ENCODE measurements around the gene RRP12. TPM values are rescaled to one million over a fixed set of nuclear protein-coding genes. Genes with fewer than 3 reads are reported as not detected.

The RRP12 gene
- total RNA-seq, 1 donor from 2014 or later: 6.1 TPM

DNA sequence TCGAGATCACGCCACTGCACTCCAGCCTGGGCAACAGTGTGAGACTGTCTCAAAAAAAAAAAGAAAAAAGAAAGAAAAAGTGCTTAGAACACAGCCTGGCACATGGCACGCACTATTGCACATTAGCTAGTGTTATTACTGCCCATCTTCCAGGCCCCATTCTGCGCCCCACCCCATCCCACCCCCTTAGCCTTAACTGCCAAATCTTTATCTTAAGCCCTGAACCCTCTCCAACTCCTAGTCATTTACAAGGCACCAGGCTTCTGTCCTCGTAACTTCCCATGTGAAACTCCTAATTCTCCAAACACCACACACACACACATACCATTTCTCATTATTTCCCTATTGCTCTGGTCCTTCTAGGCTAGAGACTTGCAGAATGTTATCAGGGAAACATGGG lies 71.4 kb downstream of the RRP12 start:
- no peak overlapping the region for H3K4me3 ChIP-seq
- no peaks in the 10 kb centered on the region for H3K27me3 ChIP-seq
- H3K27ac Mint-ChIP-seq: no peak overlapping the region
- no peak overlapping the region for H3K27ac ChIP-seq
- no peak for DNase-seq (ENCODE audit: low spot score)
- H3K9me3 ChIP-seq (ENCODE audit: low read depth): no peaks in the 10 kb centered on the region
- no peaks in the 10 kb centered on the region for H3K36me3 ChIP-seq
- H3K4me3 Mint-ChIP-seq: no peak overlapping the region
- peaks cover 32% of the 10 kb centered on the region for H3F3A ChIP-seq (ENCODE audit: low read depth)
- no peak overlapping the region for H3K9ac ChIP-seq
- peaks cover 12% of the 10 kb centered on the region for H3K27me3 Mint-ChIP-seq (ENCODE audit: insufficient read depth, low read depth)
- peaks cover 50% of the 10 kb centered on the region for H4K20me1 ChIP-seq (ENCODE audit: low read depth)
- no peak overlapping the region for H3K4me2 ChIP-seq
- H3K4me1 Mint-ChIP-seq: peaks cover 21% of the 10 kb centered on the region
- no peak overlapping the region for H2AFZ ChIP-seq (replicated peaks)
- peaks cover 4% of the 10 kb centered on the region for H3K36me3 Mint-ChIP-seq
- peaks cover 16% of the 10 kb centered on the region for H3K4me1 ChIP-seq
- TF ChIP-seq EZH2phosphoT487 (IDR thresholded peaks at IDR 0.05) (no peak), EZH2 (IDR thresholded peaks at IDR 0.05) (no peak)
- TF ChIP-seq, protein P1, sequence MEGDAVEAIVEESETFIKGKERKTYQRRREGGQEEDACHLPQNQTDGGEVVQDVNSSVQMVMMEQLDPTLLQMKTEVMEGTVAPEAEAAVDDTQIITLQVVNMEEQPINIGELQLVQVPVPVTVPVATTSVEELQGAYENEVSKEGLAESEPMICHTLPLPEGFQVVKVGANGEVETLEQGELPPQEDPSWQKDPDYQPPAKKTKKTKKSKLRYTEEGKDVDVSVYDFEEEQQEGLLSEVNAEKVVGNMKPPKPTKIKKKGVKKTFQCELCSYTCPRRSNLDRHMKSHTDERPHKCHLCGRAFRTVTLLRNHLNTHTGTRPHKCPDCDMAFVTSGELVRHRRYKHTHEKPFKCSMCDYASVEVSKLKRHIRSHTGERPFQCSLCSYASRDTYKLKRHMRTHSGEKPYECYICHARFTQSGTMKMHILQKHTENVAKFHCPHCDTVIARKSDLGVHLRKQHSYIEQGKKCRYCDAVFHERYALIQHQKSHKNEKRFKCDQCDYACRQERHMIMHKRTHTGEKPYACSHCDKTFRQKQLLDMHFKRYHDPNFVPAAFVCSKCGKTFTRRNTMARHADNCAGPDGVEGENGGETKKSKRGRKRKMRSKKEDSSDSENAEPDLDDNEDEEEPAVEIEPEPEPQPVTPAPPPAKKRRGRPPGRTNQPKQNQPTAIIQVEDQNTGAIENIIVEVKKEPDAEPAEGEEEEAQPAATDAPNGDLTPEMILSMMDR (IDR thresholded peaks at IDR 0.05): no peak
- peaks cover 57% of the 10 kb centered on the region for H3K79me2 ChIP-seq (ENCODE audit: low read depth)
- no peaks in the 10 kb centered on the region for H3K9me3 Mint-ChIP-seq

DNA sequence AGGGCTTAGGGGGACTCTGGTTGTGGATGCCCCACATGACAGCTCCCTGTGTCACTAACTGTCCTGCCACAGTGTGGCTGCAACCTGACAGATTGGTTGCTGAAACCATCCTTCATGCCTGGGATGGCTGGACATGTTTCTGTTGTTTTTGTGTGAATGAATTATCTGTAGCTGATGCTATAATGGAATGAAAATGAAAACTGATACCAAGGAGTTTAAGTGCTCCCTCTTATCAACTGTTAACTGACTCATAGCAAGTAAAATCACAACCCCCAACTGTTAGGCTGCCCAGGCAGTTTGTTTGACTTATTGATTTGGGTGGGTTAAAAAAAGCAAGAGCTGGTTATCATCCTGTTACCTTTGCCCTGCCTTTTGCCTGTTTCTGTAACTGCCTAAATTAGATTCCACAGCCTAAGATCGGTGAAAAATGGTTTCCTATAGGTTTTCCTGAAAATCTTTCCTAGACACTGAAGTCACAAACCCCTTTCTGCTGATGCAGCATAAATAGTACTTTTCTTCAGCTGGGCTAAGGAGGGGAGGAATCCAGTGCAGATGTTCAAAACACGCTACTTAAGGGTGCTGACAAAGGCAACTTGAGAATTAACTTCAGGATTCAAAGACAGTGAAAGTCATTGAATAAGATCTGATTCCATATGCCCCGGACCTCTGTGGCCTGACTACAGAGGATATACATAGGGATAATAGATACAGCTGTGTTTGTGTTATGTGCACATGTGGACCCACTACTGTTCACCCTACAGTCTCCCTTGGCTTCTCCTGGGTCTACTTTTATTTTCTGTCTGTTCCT lies 72.3 kb downstream of the RRP12 start:
- H4K20me1 ChIP-seq (ENCODE audit: low read depth): peaks cover 49% of the 10 kb centered on the region
- no peaks in the 10 kb centered on the region for H3K36me3 ChIP-seq
- H3K9ac ChIP-seq: no peak overlapping the region
- no peak overlapping the region for H3K4me3 ChIP-seq
- Mint-ChIP-seq H3K27ac (no peak overlapping the region), H3K4me3 (no peak overlapping the region), H3K4me1 (peaks cover 21% of the 10 kb centered on the region), H3K36me3 (peaks cover 4% of the 10 kb centered on the region), H3K27me3 (ENCODE audit: insufficient read depth, low read depth) (peaks cover 12% of the 10 kb centered on the region), H3K9me3 (no peaks in the 10 kb centered on the region)
- H3K79me2 ChIP-seq (ENCODE audit: low read depth): peaks cover 52% of the 10 kb centered on the region
- H3K27ac ChIP-seq: no peak overlapping the region
- TF ChIP-seq, protein P1 (IDR thresholded peaks at IDR 0.05): no peak
- H3K4me1 ChIP-seq: peaks cover 16% of the 10 kb centered on the region
- no peak overlapping the region for H2AFZ ChIP-seq (replicated peaks)
- no peak overlapping the region for H3K4me2 ChIP-seq
- no peaks in the 10 kb centered on the region for H3K27me3 ChIP-seq
- H3K9me3 ChIP-seq (ENCODE audit: low read depth): no peaks in the 10 kb centered on the region
- H3F3A ChIP-seq (ENCODE audit: low read depth): peaks cover 32% of the 10 kb centered on the region
- DNase-seq (ENCODE audit: low spot score): no peak

DNA sequence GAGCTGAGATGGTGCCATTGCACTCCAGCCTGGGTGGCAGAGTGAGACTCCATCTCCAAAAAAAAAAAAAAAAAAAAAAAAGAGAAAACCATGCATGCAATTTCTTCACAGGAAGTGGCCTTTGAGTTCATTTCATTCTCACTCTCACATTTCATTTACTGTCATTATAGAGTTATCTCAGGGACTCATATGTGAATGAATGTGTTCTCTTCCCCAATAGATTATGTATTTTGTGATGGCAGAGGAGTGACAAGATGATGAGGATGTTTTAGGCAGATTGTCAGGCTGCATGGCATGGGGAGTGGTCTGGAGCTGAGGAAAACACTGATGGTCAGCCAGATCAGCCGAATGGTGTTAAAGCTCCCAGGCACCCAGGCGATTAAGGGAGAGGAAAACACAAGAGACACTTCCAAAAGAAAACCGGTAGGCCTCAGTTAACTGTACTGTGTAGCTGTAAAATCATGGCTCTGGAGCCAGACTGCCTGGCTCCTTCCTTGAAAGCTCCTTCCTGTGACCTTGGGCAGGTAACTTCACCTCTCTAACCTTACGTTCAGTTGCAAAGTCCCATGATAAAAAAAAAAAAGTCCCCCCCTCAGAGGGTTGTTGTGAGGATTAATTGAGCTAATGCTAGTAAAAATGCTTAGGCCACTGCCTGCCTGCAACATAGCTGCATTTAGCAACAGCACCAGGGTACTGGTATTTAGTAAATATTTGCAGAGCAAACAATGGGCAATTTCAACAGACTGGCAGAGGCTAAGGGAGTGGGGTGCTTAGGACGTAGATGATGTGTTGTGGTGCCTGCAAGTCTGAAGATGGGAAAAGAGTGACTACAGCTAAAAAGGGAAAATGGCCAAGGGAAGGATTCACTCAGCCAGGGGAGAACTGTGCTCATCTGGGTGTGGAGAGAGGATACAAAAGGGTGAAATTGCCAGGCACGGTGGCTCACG lies 73.5 kb downstream of the RRP12 start:
- Mint-ChIP-seq H3K27ac (no peak overlapping the region), H3K4me3 (no peak overlapping the region), H3K27me3 (ENCODE audit: insufficient read depth, low read depth) (peaks cover 13% of the 10 kb centered on the region), H3K9me3 (no peaks in the 10 kb centered on the region), H3K4me1 (peaks cover 11% of the 10 kb centered on the region), H3K36me3 (peaks cover 4% of the 10 kb centered on the region)
- no peaks in the 10 kb centered on the region for H3K36me3 ChIP-seq
- H3K9me3 ChIP-seq (ENCODE audit: low read depth): no peaks in the 10 kb centered on the region
- DNase-seq (ENCODE audit: low spot score): no peak
- H3K27ac ChIP-seq: no peak overlapping the region
- H3F3A ChIP-seq (ENCODE audit: low read depth): peaks cover 21% of the 10 kb centered on the region
- H2AFZ ChIP-seq (replicated peaks): no peak overlapping the region
- no peak overlapping the region for H3K9ac ChIP-seq
- peaks cover 40% of the 10 kb centered on the region for H3K79me2 ChIP-seq (ENCODE audit: low read depth)
- H3K4me2 ChIP-seq: no peak overlapping the region
- H3K27me3 ChIP-seq: peaks cover 1% of the 10 kb centered on the region
- H3K4me3 ChIP-seq: no peak overlapping the region
- no peak for TF ChIP-seq EZH2 (IDR thresholded peaks at IDR 0.05)
- TF ChIP-seq EZH2phosphoT487 (IDR thresholded peaks at IDR 0.05): no peak
- TF ChIP-seq, protein P1 (IDR thresholded peaks at IDR 0.05): no peak
- peaks cover 7% of the 10 kb centered on the region for H3K4me1 ChIP-seq
- peaks cover 39% of the 10 kb centered on the region for H4K20me1 ChIP-seq (ENCODE audit: low read depth)

Data from neural progenitor cell (in vitro differentiated cells).